ENCODE measurements around the gene OR51B6. TPM values are rescaled to one million over a fixed set of nuclear protein-coding genes. Genes with fewer than 3 reads are reported as not detected.

The OR51B6 gene
- polyA plus RNA-seq (2011; rRNA removed), result not detected in 2 replicates
- not detected in 2 replicates for polyA plus RNA-seq (2012; cell fraction: cytosol; rRNA removed)
- not detected in 2 replicates for polyA plus RNA-seq (2012; cell fraction: nucleus; rRNA removed)
- not detected in 3 replicates for polyA plus RNA-seq (2017; fragmentation: RNase III; extraction: RNeasy Plus Mini Kit Qiagen cat#74134 plus additional on column Dnase treatment)
- not detected in 2 replicates for polyA minus RNA-seq (2011; rRNA and poly(A)+ RNA removed)

GRCh38 chr11:5351208-5351607 lies at the start of gene OR51B6:
Gene OR51B6 (plus strand): TSS chr11:5351508. CDS start chr11:5351508, 0 bp downstream.
- TF ChIP-seq RARB (CRISPR knock-in tag; IDR thresholded peaks at IDR 0.05) (no peak), RNF2 (IDR thresholded peaks at IDR 0.05; ENCODE audit: borderline replicate concordance, low read depth) (no peak), GATA3 (IDR thresholded peaks at IDR 0.05; ENCODE audit: borderline replicate concordance) (no peak), NPAS2 (CRISPR knock-in tag; IDR thresholded peaks at IDR 0.05; ENCODE audit: borderline replicate concordance) (no peak), HOXB5 (CRISPR knock-in tag; IDR thresholded peaks at IDR 0.05) (no peak), PBX3 (IDR thresholded peaks at IDR 0.05) (no peak), HDAC2 (IDR thresholded peaks at IDR 0.05) (no peak), MYC (IDR thresholded peaks at IDR 0.05; ENCODE audit: borderline replicate concordance, low read length) (no peak), ESRRA (IDR thresholded peaks at IDR 0.05; ENCODE audit: borderline replicate concordance, low read length) (no peak), NR3C1 (IDR thresholded peaks at IDR 0.05) (no peak), CBX8 (IDR thresholded peaks at IDR 0.05) (no peak), HOXB13 (CRISPR knock-in tag; IDR thresholded peaks at IDR 0.05; ENCODE audit: low read depth) (no peak), BCL3 (IDR thresholded peaks at IDR 0.05) (no peak)
- H3K27ac ChIP-seq, result no peak within 1 kb of the TSS
- no peaks in the 10 kb centered on the region for H3K4me1 ChIP-seq
- H3K4me3 ChIP-seq, result no peak within 1 kb of the TSS
- 0% methylated on average over 1 of the region's 1 CpG for WGBS (ENCODE audit: missing lambda C conversion rate)
- DNase-seq (ENCODE audit: low read depth in 1 of 2, low spot score in 1 of 2) (no peak), ATAC-seq (no peak), FAIRE-seq (no peak)
- ChIA-PET CTCF (no interaction called here), POLR2A (no interaction called here)
- no peak within 1 kb of the TSS for H3K4me2 ChIP-seq
- no peaks in the 10 kb centered on the region for H3K9me3 ChIP-seq

GRCh38 chr11:5301846-5302245 lies 49.5 kb upstream of the OR51B6 start, which contains the start of gene OR51B4:
Gene OR51B4 (minus strand): TSS chr11:5301946. CDS start chr11:5301946, 0 bp downstream.
- ATAC-seq, result no peak
- TF ChIP-seq TFCP2L1 (CRISPR knock-in tag; IDR thresholded peaks at IDR 0.05), result no peak
- H3K27ac ChIP-seq, result no peak within 1 kb of the TSS
- WGBS (ENCODE audit: missing lambda C conversion rate), result 64% methylated on average over 2 of the region's 2 CpGs
- POLR2A ChIA-PET, result no interaction called here
- no peak within 1 kb of the TSS for H3K4me2 ChIP-seq
- no peaks in the 10 kb centered on the region for H3K9me3 ChIP-seq
- no peak within 1 kb of the TSS for H3K4me3 ChIP-seq
- DNase-seq (ENCODE audit: low read depth in 1 of 2, low spot score in 1 of 2), result no peak
- no peaks in the 10 kb centered on the region for H3K4me1 ChIP-seq
- CTCF ChIA-PET, result no interaction called here
- FAIRE-seq, result no peak

GRCh38 chr11:5303626-5304025 lies 47.7 kb upstream of the OR51B6 start:
- no peak overlapping the region for H3K4me2 ChIP-seq
- 53% methylated on average over 5 of the region's 5 CpGs for WGBS (ENCODE audit: missing lambda C conversion rate)
- H3K9me3 ChIP-seq, result no peaks in the 10 kb centered on the region
- H3K4me1 ChIP-seq, result no peaks in the 10 kb centered on the region
- FAIRE-seq (no peak), DNase-seq (ENCODE audit: low read depth in 1 of 2, low spot score in 1 of 2) (no peak), ATAC-seq (no peak)
- ChIA-PET POLR2A (no interaction called here), CTCF (interaction anchor here (1.3 kb wide), 1 partner anchor 13 kb away, joined by 4 read pairs; no protein-coding TSS in a partner anchor)
- no peak overlapping the region for H3K4me3 ChIP-seq
- no peak overlapping the region for H3K27ac ChIP-seq
- no peak for TF ChIP-seq HOXB5 (CRISPR knock-in tag; IDR thresholded peaks at IDR 0.05)
- TF ChIP-seq RNF2 (IDR thresholded peaks at IDR 0.05; ENCODE audit: borderline replicate concordance, low read depth), result no peak
- no peak for TF ChIP-seq RAD21 (conservative IDR thresholded peaks at IDR 0.05 in 1 of 2, IDR thresholded peaks at IDR 0.05 in 1 of 2)
- TF ChIP-seq POLR2A (IDR thresholded peaks at IDR 0.05; ENCODE audit: low read length), result no peak
- TF ChIP-seq ZNF302 (CRISPR knock-in tag; IDR thresholded peaks at IDR 0.05), result no peak
- no peak for TF ChIP-seq TFCP2L1 (CRISPR knock-in tag; IDR thresholded peaks at IDR 0.05)

- Histone ChIP-seq H3K4me2 (no peak overlapping the region), H3K9me3 (no peaks in the 10 kb centered on the region), H3K4me1 (no peaks in the 10 kb centered on the region), H3K4me3 (no peak overlapping the region), H3K27ac (no peak overlapping the region)
- TF ChIP-seq E2F6 (IDR thresholded peaks at IDR 0.05; ENCODE audit: borderline replicate concordance, low read depth), result no peak
- no peak for TF ChIP-seq CHD2 (IDR thresholded peaks at IDR 0.05; ENCODE audit: low read length, partially characterized antibody)
- 26% methylated on average over 1 of the region's 1 CpG for WGBS (ENCODE audit: missing lambda C conversion rate)
- CTCF ChIA-PET, result interaction anchor here (1.3 kb wide), 1 partner anchor 13 kb away, joined by 4 read pairs; no protein-coding TSS in a partner anchor
- DNase-seq (ENCODE audit: low read depth in 1 of 2, low spot score in 1 of 2) (no peak), FAIRE-seq (no peak), ATAC-seq (no peak)
- POLR2A ChIA-PET, result no interaction called here
These were observed 47.3 kb upstream of the OR51B6 start for GRCh38 chr11:5304046-5304445.

All from A549 (cell line).